ENCODE results near the gene IQUB.
"Not testable (repeated sequence)": the region's sequence is repeated elsewhere in the genome, so short reads cannot be mapped to it uniquely, and the experiment has no call there.

The IQUB gene

GRCh38 chr7:123558289-123558874, 24.0 kb upstream of the IQUB start:
- in situ Hi-C loops (cut with MboI; ENCODE audit: low sequenced_read_pairs, unreplicated experiment) = no loop called here
- TF ChIP-seq CTCF (IDR thresholded peaks at IDR 0.05; ENCODE audit: borderline replicate concordance, control extremely low read depth, extremely low read depth, insufficient read depth, missing control alignments) = no peak
- no peak for DNase-seq (ENCODE audit: low spot score)

GRCh38 chr7:123557398-123558288, 23.2 kb upstream of the IQUB start, which contains the start of gene NDUFA5:
NDUFA5 (minus strand) TSS chr7:123557818; CDS start chr7:123557795, 23 bp downstream.
- in situ Hi-C loops (cut with MboI; ENCODE audit: low sequenced_read_pairs, unreplicated experiment) = no loop called here
- TF ChIP-seq CTCF (IDR thresholded peaks at IDR 0.05; ENCODE audit: borderline replicate concordance, control extremely low read depth, extremely low read depth, insufficient read depth, missing control alignments) = no peak
- DNase-seq (ENCODE audit: low spot score) = peak; percentile 88

- in situ Hi-C loops (cut with MboI; ENCODE audit: low sequenced_read_pairs, unreplicated experiment) = no loop called here
- DNase-seq (ENCODE audit: low spot score) = no peak
Measured at GRCh38 chr7:123557016-123557397, 22.6 kb upstream of the IQUB start.

GRCh38 chr7:123555484-123555883, 21.1 kb upstream of the IQUB start:
- DNase-seq (ENCODE audit: low spot score) = no peak
- in situ Hi-C loops (cut with MboI; ENCODE audit: low sequenced_read_pairs, unreplicated experiment) = no loop called here
- no peak for TF ChIP-seq CTCF (IDR thresholded peaks at IDR 0.05; ENCODE audit: borderline replicate concordance, control extremely low read depth, extremely low read depth, insufficient read depth, missing control alignments)

More at GRCh38 chr7:123557016-123557397, 22.6 kb upstream of the IQUB start:
- TF ChIP-seq CTCF (IDR thresholded peaks at IDR 0.05; ENCODE audit: borderline replicate concordance, control extremely low read depth, extremely low read depth, insufficient read depth, missing control alignments) = no peak

- DNase-seq (ENCODE audit: low spot score) = no peak
- in situ Hi-C loops (cut with MboI; ENCODE audit: low sequenced_read_pairs, unreplicated experiment) = no loop called here
- no peak for TF ChIP-seq CTCF (IDR thresholded peaks at IDR 0.05; ENCODE audit: borderline replicate concordance, control extremely low read depth, extremely low read depth, insufficient read depth, missing control alignments)
Measured at GRCh38 chr7:123553159-123553558, 18.8 kb upstream of the IQUB start.

- TF ChIP-seq CTCF (IDR thresholded peaks at IDR 0.05; ENCODE audit: borderline replicate concordance, control extremely low read depth, extremely low read depth, insufficient read depth, missing control alignments) = no peak
- in situ Hi-C loops (cut with MboI; ENCODE audit: low sequenced_read_pairs, unreplicated experiment) = no loop called here
- no peak for DNase-seq (ENCODE audit: low spot score)
Measured at GRCh38 chr7:123552641-123553040, 18.2 kb upstream of the IQUB start.

GRCh38 chr7:123552134-123552533, 17.7 kb upstream of the IQUB start:
- DNase-seq (ENCODE audit: low spot score); in situ Hi-C loops (cut with MboI; ENCODE audit: low sequenced_read_pairs, unreplicated experiment): not testable (repeated sequence)

All from GM13976 (cell line).